ENCODE results near the gene FCRL5.

Gene FCRL5

GRCh38 chr1:157540160-157540748 is 12.1 kb downstream of the FCRL5 start:
- DNase-seq, result no peak
- in situ Hi-C loops (cut with MboI; ENCODE audit: low pct_unique_long_range_greater_than_20kb, low sequenced_read_pairs), result no loop called here

- no peak for DNase-seq
- in situ Hi-C loops (cut with MboI; ENCODE audit: low pct_unique_long_range_greater_than_20kb, low sequenced_read_pairs), result no loop called here
Observed at GRCh38 chr1:157539568-157539967, 12.7 kb downstream of the FCRL5 start.

DNA sequence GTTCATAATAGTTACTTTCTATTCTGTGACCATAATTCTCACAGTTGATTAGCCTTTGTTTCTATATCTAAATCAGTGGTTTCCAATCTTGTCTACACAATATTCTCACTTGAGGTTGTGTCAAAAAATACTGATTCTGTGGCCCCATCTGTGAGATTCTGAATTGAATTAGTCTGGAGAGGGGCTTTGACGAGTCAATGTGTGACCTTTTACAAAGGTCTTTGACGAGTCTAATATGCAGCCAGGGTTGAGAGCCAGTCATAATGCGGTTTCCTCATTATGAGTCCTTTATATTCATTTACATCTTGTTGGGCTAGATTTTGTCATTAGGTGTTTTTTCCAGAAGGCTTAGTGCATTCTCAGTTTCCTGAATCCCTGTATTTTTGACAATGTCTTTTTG is 19.7 kb downstream of the FCRL5 start:
- in situ Hi-C loops (cut with MboI; ENCODE audit: low pct_unique_long_range_greater_than_20kb, low sequenced_read_pairs), result no loop called here
- no peak for DNase-seq

DNA sequence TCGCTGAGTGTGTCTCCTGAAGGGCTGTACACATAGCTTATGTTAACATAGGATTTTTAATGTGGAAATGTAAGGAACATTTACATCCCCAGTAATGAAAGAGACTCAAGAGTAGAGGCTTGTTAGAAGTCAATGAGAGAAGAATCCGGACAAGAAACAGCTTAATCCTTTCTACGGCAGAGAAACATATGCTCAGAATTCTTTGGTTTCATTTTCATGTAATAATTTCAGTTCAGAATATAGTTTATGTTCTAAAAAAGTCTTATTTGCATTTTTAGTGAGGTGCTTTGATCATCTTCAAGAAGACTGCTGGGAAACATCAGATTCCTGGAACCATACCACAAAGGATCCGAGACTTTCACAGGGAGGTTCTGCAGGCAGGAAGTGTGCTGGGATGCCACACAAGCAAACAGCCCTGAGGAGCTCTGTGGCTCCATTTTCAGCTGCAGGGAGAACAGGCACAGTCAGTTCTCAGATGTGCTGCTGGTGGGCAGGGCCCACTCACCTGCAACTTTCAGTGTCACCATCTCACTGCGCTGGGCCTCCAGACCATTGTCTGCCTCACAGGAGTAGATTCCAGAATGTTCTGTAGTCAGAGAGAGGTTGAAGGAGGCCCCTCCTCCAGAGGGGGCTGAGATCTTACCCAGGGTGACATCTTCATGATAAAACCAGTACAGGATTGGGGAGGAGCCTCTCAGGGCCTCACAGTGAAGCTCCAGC is 28.4 kb downstream of the FCRL5 start:
- in situ Hi-C loops (cut with MboI; ENCODE audit: low pct_unique_long_range_greater_than_20kb, low sequenced_read_pairs), result no loop called here

DNA sequence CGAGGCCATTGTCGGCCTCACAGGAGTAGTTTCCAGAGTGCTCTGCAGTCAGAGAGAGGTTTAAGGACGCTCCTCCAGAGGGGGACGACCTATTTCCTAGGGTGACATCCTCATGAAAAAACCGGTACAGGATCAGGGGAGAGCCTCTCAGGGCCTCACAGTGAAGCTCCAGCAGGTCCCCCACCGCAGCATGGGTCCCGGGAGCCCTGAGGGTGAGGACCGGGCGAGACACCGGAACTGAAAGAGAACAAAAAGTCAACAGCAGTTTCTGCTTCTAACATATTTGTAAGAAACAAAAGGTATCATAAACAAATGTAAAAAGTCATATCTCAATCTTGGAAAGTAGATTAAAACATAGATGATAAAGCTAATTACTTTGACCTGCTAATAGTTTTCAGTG is 31.3 kb downstream of the FCRL5 start:
- in situ Hi-C loops (cut with MboI; ENCODE audit: low pct_unique_long_range_greater_than_20kb, low sequenced_read_pairs), result no loop called here
- no peak for DNase-seq

More for the DNA sequence above, 28.4 kb downstream of the FCRL5 start:
- DNase-seq, result no peak

DNA sequence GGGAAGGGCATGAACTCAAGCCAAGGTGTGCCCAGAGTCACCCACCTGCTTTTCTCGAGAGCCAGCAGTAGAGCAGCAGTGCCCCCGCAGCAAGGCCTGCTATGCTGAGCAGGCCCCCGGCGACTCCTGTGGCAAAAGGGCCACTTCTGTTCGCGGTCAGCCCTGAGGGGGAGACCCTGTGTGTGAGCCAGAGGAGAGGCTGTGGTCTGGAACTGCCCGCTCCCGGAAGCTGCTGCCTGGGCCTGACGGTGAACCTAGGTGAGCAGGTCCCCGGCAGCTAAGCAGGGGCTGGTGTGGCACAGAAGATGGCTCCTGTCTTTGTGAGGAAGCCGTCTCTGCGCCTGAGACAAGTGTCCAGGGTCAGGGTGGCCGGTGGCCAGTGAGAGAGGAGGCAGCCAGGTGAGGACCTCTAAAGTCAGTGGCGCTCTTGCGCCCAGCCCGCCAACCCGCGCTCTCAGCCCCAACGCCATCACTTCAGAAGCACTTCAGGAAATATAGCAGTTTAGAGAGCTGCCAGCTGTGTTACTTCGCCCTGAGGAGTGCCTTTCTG is 31.9 kb downstream of the FCRL5 start:
- in situ Hi-C loops (cut with MboI; ENCODE audit: low pct_unique_long_range_greater_than_20kb, low sequenced_read_pairs), result no loop called here
- DNase-seq, result no peak

GRCh38 chr1:157519451-157519850 is 32.9 kb downstream of the FCRL5 start:
- in situ Hi-C loops (cut with MboI; ENCODE audit: low pct_unique_long_range_greater_than_20kb, low sequenced_read_pairs), result no loop called here
- no peak for DNase-seq

- DNase-seq, result peak; percentile 36
- in situ Hi-C loops (cut with MboI; ENCODE audit: low pct_unique_long_range_greater_than_20kb, low sequenced_read_pairs), result no loop called here
Observed at GRCh38 chr1:157517016-157517415, 35.3 kb downstream of the FCRL5 start.

- no peak for DNase-seq
- in situ Hi-C loops (cut with MboI; ENCODE audit: low pct_unique_long_range_greater_than_20kb, low sequenced_read_pairs), result no loop called here
Observed at GRCh38 chr1:157515709-157516108, 36.6 kb downstream of the FCRL5 start.

GRCh38 chr1:157515141-157515540 is 37.2 kb downstream of the FCRL5 start:
- DNase-seq, result no peak
- in situ Hi-C loops (cut with MboI; ENCODE audit: low pct_unique_long_range_greater_than_20kb, low sequenced_read_pairs), result no loop called here

- DNase-seq, result peak; percentile 53
- in situ Hi-C loops (cut with MboI; ENCODE audit: low pct_unique_long_range_greater_than_20kb, low sequenced_read_pairs), result no loop called here
Observed at GRCh38 chr1:157512036-157512969, 40.0 kb downstream of the FCRL5 start.

GRCh38 chr1:157509546-157510232 is 42.6 kb downstream of the FCRL5 start:
- no peak for DNase-seq
- in situ Hi-C loops (cut with MboI; ENCODE audit: low pct_unique_long_range_greater_than_20kb, low sequenced_read_pairs), result no loop called here

- in situ Hi-C loops (cut with MboI; ENCODE audit: low pct_unique_long_range_greater_than_20kb, low sequenced_read_pairs), result no loop called here
- peak; percentile 56 for DNase-seq
Observed at GRCh38 chr1:157505481-157506272, 46.6 kb downstream of the FCRL5 start.

DNA sequence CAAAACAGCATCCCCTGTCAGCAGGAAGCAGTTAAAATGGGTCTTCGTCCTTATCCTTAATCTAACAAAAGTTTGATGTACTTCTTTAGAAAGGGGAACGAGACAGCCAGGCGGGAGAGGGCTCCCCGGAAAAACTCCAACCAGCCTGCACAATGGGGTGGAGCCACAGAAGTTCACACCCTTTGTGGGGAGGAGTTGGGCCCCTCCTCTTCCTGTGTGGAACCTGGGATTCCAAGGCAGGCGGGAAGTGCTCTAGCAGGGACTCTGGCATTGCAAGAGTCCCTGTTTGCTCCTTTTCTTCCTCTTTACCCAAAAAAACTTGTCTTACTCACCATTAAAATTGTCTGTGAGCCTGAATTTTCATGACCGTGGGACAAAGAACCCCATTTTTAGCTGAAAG is 47.7 kb downstream of the FCRL5 start:
- DNase-seq, result peak; percentile 25
- in situ Hi-C loops (cut with MboI; ENCODE audit: low pct_unique_long_range_greater_than_20kb, low sequenced_read_pairs), result no loop called here

- no peak for DNase-seq
- in situ Hi-C loops (cut with MboI; ENCODE audit: low pct_unique_long_range_greater_than_20kb, low sequenced_read_pairs), result loop anchor here (10.0 kb wide), 1 partner anchor 305 kb away; no protein-coding TSS in a partner anchor
Observed at GRCh38 chr1:157499521-157499920, 52.8 kb downstream of the FCRL5 start.

- in situ Hi-C loops (cut with MboI; ENCODE audit: low pct_unique_long_range_greater_than_20kb, low sequenced_read_pairs), result loop anchor here (10.0 kb wide), 1 partner anchor 304 kb away; no protein-coding TSS in a partner anchor
- DNase-seq, result no peak
Observed at GRCh38 chr1:157498736-157499090, 53.6 kb downstream of the FCRL5 start.

GRCh38 chr1:157497987-157498735 is 54.2 kb downstream of the FCRL5 start:
- in situ Hi-C loops (cut with MboI; ENCODE audit: low pct_unique_long_range_greater_than_20kb, low sequenced_read_pairs), result loop anchor here (10.0 kb wide), 1 partner anchor 303 kb away; no protein-coding TSS in a partner anchor
- DNase-seq, result no peak

DNA sequence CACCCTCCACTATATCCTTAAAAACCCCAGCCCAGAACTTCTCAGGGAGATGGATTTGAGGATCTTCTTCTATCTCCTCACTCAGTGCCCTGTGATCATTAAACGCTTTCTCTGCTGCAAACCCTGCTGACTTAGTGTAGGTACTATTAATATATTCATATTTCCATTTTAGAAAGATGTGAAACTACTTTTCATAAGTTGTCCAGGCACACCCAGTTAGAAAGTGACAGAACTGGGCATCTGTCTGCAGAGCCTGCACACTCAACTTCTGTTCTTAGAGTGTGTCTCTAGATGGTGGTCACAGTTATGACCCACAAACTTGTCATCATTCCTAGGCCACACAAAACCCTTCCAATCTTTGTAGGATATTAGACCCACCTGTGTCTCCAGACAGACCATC is 55.0 kb downstream of the FCRL5 start:
- no peak for DNase-seq
- in situ Hi-C loops (cut with MboI; ENCODE audit: low pct_unique_long_range_greater_than_20kb, low sequenced_read_pairs), result loop anchor here (10.0 kb wide), 1 partner anchor 302 kb away; no protein-coding TSS in a partner anchor
